Osteoblast (primary cell): ENCODE measurements around the gene ZNF146. TPM values are rescaled to one million over a fixed set of nuclear protein-coding genes. Genes with fewer than 3 reads are reported as not detected.
"Not testable (repeated sequence)": the region's sequence is repeated elsewhere in the genome, so short reads cannot be mapped to it uniquely, and the experiment has no call there.

Experiments used
- DNase-seq: peaks from one replicate; pipeline ENCODE4 v3.0.0; 2011; ENCODE audit warnings: low spot score, mixed read lengths; ENCODE audit not compliant: insufficient read length; ENCODE audit errors: missing footprints
- H2AFZ ChIP-seq: 2 replicates; pipeline ENCODE4 v1.6.0; 2011; ENCODE audit warnings: mild to moderate bottlenecking, low read length
- H3K27ac ChIP-seq: 2 replicates; pipeline ENCODE4 v1.5.1; 2011; ENCODE audit warnings: mild to moderate bottlenecking, low read depth, low read length, moderate library complexity
- H3K27me3 ChIP-seq: 2 replicates; pipeline ENCODE4 v1.6.0; 2012; ENCODE audit warnings: mild to moderate bottlenecking, control low read depth, inconsistent platforms, low read length, moderate library complexity; ENCODE audit not compliant: insufficient read depth
- H3K36me3 ChIP-seq: 2 replicates; pipeline ENCODE4 v1.5.1; 2011; ENCODE audit warnings: mild to moderate bottlenecking, low read length, control low read depth, moderate library complexity; ENCODE audit not compliant: insufficient read depth
- H3K4me1 ChIP-seq: 2 replicates; pipeline ENCODE4 v1.5.1; 2011; ENCODE audit warnings: mild to moderate bottlenecking, low read length, control low read depth, moderate library complexity; ENCODE audit not compliant: insufficient read depth
- H3K4me2 ChIP-seq: 2 replicates; pipeline ENCODE4 v1.6.0; 2011; ENCODE audit warnings: mild to moderate bottlenecking, low read length; ENCODE audit not compliant: insufficient read depth
- H3K4me3 ChIP-seq: fragments of 200-600 bp; sonication (generic); 3 replicates; pipeline ENCODE4 v1.5.1; 2012; ENCODE audit warnings: mild to moderate bottlenecking, low read length, inconsistent platforms; ENCODE audit not compliant: insufficient read depth
- H3K79me2 ChIP-seq: 2 replicates; pipeline ENCODE4 v1.6.0; 2012; ENCODE audit warnings: mild to moderate bottlenecking, low read length, control low read depth, inconsistent platforms; ENCODE audit not compliant: insufficient read depth
- H3K9me3 ChIP-seq: 2 replicates; pipeline ENCODE4 v1.5.1; 2011; ENCODE audit warnings: low read depth, low read length, control low read depth
- H4K20me1 ChIP-seq: 2 replicates; pipeline ENCODE4 v1.6.0; 2012; ENCODE audit warnings: mild to moderate bottlenecking, low read length, control low read depth; ENCODE audit not compliant: insufficient read depth
- CTCF ChIP-seq: IDR thresholded peaks from 2 replicates; pipeline ENCODE4 v1.5.1; 2011; ENCODE audit warnings: mild to moderate bottlenecking, low read depth, low read length, moderate library complexity; ENCODE audit errors: extremely low read depth
- total RNA-seq: library from RNA; depleted of rRNA; stranded (reverse); fragments of >200 nt; gene quantifications from 2 replicates; pipeline ENCODE4 v1.2.3, GENCODE V29; 2012

The ZNF146 gene
- total RNA-seq, 1 donor: 82.2 TPM

- H3K79me2 ChIP-seq: peaks cover 91% of the 10 kb centered on the region
- TF ChIP-seq CTCF: no peak
- H3K9me3 ChIP-seq: no peaks in the 10 kb centered on the region
- DNase-seq: no peak
- H3K27ac ChIP-seq: no peak overlapping the region
- H3K4me1 ChIP-seq: peaks cover 20% of the 10 kb centered on the region
- no peak overlapping the region for H2AFZ ChIP-seq
- H3K4me2 ChIP-seq: no peak overlapping the region
- H4K20me1 ChIP-seq: peaks cover 70% of the 10 kb centered on the region
- peaks cover 36% of the 10 kb centered on the region for H3K36me3 ChIP-seq
- no peak overlapping the region for H3K4me3 ChIP-seq
- H3K27me3 ChIP-seq: no peaks in the 10 kb centered on the region
These were observed 6.6 kb downstream of the ZNF146 start for GRCh38 chr19:36221474-36221873.

GRCh38 chr19:36222503-36222902, 7.6 kb downstream of the ZNF146 start:
- no peak for TF ChIP-seq CTCF
- Histone ChIP-seq H3K4me3 (no peak overlapping the region), H3K27ac (no peak overlapping the region), H2AFZ (no peak overlapping the region), H3K79me2 (peaks cover 89% of the 10 kb centered on the region), H3K9me3 (no peaks in the 10 kb centered on the region), H3K36me3 (peaks cover 39% of the 10 kb centered on the region), H4K20me1 (peaks cover 65% of the 10 kb centered on the region), H3K27me3 (no peaks in the 10 kb centered on the region), H3K4me1 (peaks cover 20% of the 10 kb centered on the region), H3K4me2 (no peak overlapping the region)
- DNase-seq: peak; percentile 4

- Histone ChIP-seq H3K27ac (peak overlapping the region; percentile 61), H2AFZ (no peak overlapping the region), H3K4me1 (peaks cover 20% of the 10 kb centered on the region), H3K27me3 (no peaks in the 10 kb centered on the region), H3K4me3 (no peak overlapping the region), H3K36me3 (peaks cover 55% of the 10 kb centered on the region), H3K9me3 (no peaks in the 10 kb centered on the region), H4K20me1 (peaks cover 69% of the 10 kb centered on the region), H3K79me2 (peaks cover 89% of the 10 kb centered on the region), H3K4me2 (peak overlapping the region; percentile 69)
- TF ChIP-seq CTCF: no peak
- peak; percentile 90 for DNase-seq
These were observed 10.4 kb downstream of the ZNF146 start for GRCh38 chr19:36225219-36225892.

GRCh38 chr19:36233626-36234025, 18.7 kb downstream of the ZNF146 start:
- not testable (repeated sequence) for H3K4me2 ChIP-seq, H3K27me3 ChIP-seq, H4K20me1 ChIP-seq, H3K27ac ChIP-seq, H2AFZ ChIP-seq, DNase-seq, H3K4me3 ChIP-seq, H3K4me1 ChIP-seq
- peaks cover 89% of the 10 kb centered on the region for H3K36me3 ChIP-seq
- H3K9me3 ChIP-seq: peaks cover 14% of the 10 kb centered on the region
- peaks cover 24% of the 10 kb centered on the region for H3K79me2 ChIP-seq
